GM19468 (cell line): ENCODE measurements around the gene MKNK2.

ENCODE experiments used
- ATAC-seq: cut with Tn5 transposase; IDR thresholded peaks from one replicate; pipeline ENCODE4 v1.9.1; 2021; ENCODE audit warnings: mild to moderate bottlenecking, moderate library complexity, moderate number of reproducible peaks; ENCODE audit not compliant: unreplicated experiment; ENCODE audit errors: extremely low read depth

MKNK2 gene

GRCh38 chr19:2046046-2046907 lies 4.8 kb downstream of the MKNK2 start:
- no peak for ATAC-seq

GRCh38 chr19:2045501-2046045 lies 5.5 kb downstream of the MKNK2 start:
- ATAC-seq = no peak

- ATAC-seq = no peak
Observed at GRCh38 chr19:2044709-2045500, 6.1 kb downstream of the MKNK2 start.

GRCh38 chr19:2043961-2044708 lies 6.9 kb downstream of the MKNK2 start:
- ATAC-seq = no peak

GRCh38 chr19:2043251-2043641 lies 7.8 kb downstream of the MKNK2 start:
- ATAC-seq = no peak

GRCh38 chr19:2042485-2043250 lies 8.4 kb downstream of the MKNK2 start:
- no peak for ATAC-seq

- peak; percentile 48 for ATAC-seq
Observed at GRCh38 chr19:2041683-2042484, 9.2 kb downstream of the MKNK2 start.

- ATAC-seq = no peak
Observed at GRCh38 chr19:2041433-2041682, 9.7 kb downstream of the MKNK2 start.

GRCh38 chr19:2040647-2041432 lies 10.2 kb downstream of the MKNK2 start:
- no peak for ATAC-seq

- ATAC-seq = no peak
Observed at GRCh38 chr19:2039959-2040646, 10.9 kb downstream of the MKNK2 start.

GRCh38 chr19:2039089-2039958 lies 11.7 kb downstream of the MKNK2 start:
- ATAC-seq = no peak

- ATAC-seq = no peak
Observed at GRCh38 chr19:2038284-2039088, 12.6 kb downstream of the MKNK2 start.

GRCh38 chr19:2037651-2038255 lies 13.3 kb downstream of the MKNK2 start:
- ATAC-seq = no peak

- no peak for ATAC-seq
Observed at GRCh38 chr19:2036424-2036823, 14.6 kb downstream of the MKNK2 start.

GRCh38 chr19:2035590-2035991 lies 15.5 kb downstream of the MKNK2 start:
- no peak for ATAC-seq
